K562 (cell line): ENCODE results near the gene PABPC3.

Experiments
- CTBP1 ChIP-seq: fragments of 450-650 bp; IDR thresholded peaks from 2 replicates; pipeline ENCODE4 v1.6.1; 2016; ENCODE audit warnings: borderline replicate concordance
- MAZ ChIP-seq, 2 experiments: fragments of 450-650 bp in 1 of 2; sonication (generic) in 1 of 2; formaldehyde crosslinking; IDR thresholded peaks in 1 of 2; conservative IDR thresholded peaks in 1 of 2; 2 replicates each; pipeline versions ENCODE4 v1.4.0 to v1.5.0; 2020; ENCODE audit warnings: mild to moderate bottlenecking in 1 of 2, missing genetic modification reagents in 1 of 2
- ZBTB33 ChIP-seq: sonication (generic); formaldehyde crosslinking; IDR thresholded peaks from 2 replicates; pipeline ENCODE4 v1.8.1; 2023; ENCODE audit warnings: mild to moderate bottlenecking, missing genetic modification reagents
- ZBTB7A ChIP-seq: IDR thresholded peaks from 2 replicates; pipeline ENCODE4 v1.6.1; 2011; ENCODE audit warnings: low read depth, mild to moderate bottlenecking, low read length, moderate library complexity, borderline replicate concordance; ENCODE audit not compliant: control insufficient read depth
- TF ChIP-seq, protein P1 (sequence below), 2 experiments: IDR thresholded peaks; 2 replicates each; pipeline ENCODE4 v1.6.1; 2011; ENCODE audit warnings: borderline replicate concordance in 1 of 2, control low read depth in 1 of 2, low read depth in 1 of 2, low read length in 1 of 2, mild to moderate bottlenecking in 1 of 2, mixed read lengths in 1 of 2, moderate library complexity in 1 of 2; ENCODE audit not compliant: insufficient read depth in 1 of 2, insufficient read length in 1 of 2, poor library complexity in 1 of 2, severe bottlenecking in 1 of 2; ENCODE audit errors: extremely low read depth in 1 of 2
- TF ChIP-seq, protein P2 (sequence below), 3 experiments: IDR thresholded peaks in 2 of 3; conservative IDR thresholded peaks in 1 of 3; 2 replicates each; pipeline ENCODE4 v1.5.1; 2011 to 2012; ENCODE audit warnings: low read length in 3 of 3, mild to moderate bottlenecking in 3 of 3, control low read depth in 2 of 3, improper control_type of control experiment in 1 of 3, inconsistent platforms in 1 of 3, low read depth in 1 of 3, mixed read lengths in 1 of 3, moderate library complexity in 1 of 3; ENCODE audit not compliant: insufficient read depth in 2 of 3

DNA sequence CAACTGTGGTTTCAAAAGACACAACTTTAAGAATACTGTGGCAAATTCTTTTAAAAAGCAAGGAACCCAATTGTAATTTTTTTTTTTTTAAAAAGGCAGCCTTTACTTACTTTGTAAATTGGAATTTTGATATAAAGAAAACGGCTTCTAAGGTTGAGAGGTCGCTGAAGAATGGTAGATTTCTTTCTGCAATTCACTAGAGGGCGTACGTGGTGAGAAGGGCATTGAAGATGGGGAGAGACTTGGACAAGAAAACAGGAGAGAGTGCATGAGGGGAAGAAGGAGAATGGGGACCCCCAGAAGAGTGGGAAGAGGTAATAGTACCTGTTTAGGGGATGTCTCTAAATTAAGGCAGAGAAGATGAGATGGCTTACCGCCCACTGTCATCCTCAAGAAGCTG lies 33.5 kb upstream of the PABPC3 start:
- TF ChIP-seq, protein P1, sequence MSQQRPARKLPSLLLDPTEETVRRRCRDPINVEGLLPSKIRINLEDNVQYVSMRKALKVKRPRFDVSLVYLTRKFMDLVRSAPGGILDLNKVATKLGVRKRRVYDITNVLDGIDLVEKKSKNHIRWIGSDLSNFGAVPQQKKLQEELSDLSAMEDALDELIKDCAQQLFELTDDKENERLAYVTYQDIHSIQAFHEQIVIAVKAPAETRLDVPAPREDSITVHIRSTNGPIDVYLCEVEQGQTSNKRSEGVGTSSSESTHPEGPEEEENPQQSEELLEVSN (IDR thresholded peaks at IDR 0.05; ENCODE audit: borderline replicate concordance in 1 of 2, extremely low read depth in 1 of 2, insufficient read depth in 1 of 2, insufficient read length in 1 of 2, low read depth in 1 of 2, low read length in 1 of 2, poor library complexity in 1 of 2, severe bottlenecking in 1 of 2), result no peak
- no peak for TF ChIP-seq MAZ (CRISPR knock-in tag; conservative IDR thresholded peaks at IDR 0.05 in 1 of 2, IDR thresholded peaks at IDR 0.05 in 1 of 2)
- TF ChIP-seq, protein P2, sequence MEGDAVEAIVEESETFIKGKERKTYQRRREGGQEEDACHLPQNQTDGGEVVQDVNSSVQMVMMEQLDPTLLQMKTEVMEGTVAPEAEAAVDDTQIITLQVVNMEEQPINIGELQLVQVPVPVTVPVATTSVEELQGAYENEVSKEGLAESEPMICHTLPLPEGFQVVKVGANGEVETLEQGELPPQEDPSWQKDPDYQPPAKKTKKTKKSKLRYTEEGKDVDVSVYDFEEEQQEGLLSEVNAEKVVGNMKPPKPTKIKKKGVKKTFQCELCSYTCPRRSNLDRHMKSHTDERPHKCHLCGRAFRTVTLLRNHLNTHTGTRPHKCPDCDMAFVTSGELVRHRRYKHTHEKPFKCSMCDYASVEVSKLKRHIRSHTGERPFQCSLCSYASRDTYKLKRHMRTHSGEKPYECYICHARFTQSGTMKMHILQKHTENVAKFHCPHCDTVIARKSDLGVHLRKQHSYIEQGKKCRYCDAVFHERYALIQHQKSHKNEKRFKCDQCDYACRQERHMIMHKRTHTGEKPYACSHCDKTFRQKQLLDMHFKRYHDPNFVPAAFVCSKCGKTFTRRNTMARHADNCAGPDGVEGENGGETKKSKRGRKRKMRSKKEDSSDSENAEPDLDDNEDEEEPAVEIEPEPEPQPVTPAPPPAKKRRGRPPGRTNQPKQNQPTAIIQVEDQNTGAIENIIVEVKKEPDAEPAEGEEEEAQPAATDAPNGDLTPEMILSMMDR (IDR thresholded peaks at IDR 0.05 in 2 of 3, conservative IDR thresholded peaks at IDR 0.05 in 1 of 3; ENCODE audit: insufficient read depth in 2 of 3, low read depth in 1 of 3, low read length in 3 of 3), result peak in 2 of 3 experiments; percentile 20 to 21; a peak in 3 of 6 replicates
- TF ChIP-seq CTBP1, result no peak
- TF ChIP-seq ZBTB33 (CRISPR knock-in tag), result no peak
- no peak for TF ChIP-seq ZBTB7A
